CD14-positive monocyte (primary cell): ENCODE data around the gene SPC25. TPM values are rescaled to one million over a fixed set of nuclear protein-coding genes. Genes with fewer than 3 reads are reported as not detected.

Experiments
- DNase-seq, 3 donors: peaks; one replicate each; pipeline ENCODE4 v3.0.0-alpha.2; 2011 to 2022
- H2AFZ ChIP-seq: 2 replicates; pipeline ENCODE4 v1.6.0; 2012; ENCODE audit warnings: mild to moderate bottlenecking, low read depth, low read length, inconsistent platforms; ENCODE audit not compliant: insufficient read depth, poor library complexity, severe bottlenecking
- H3K27ac ChIP-seq, 2 donors: 1 replicate in 1 of 2; 2 replicates in 1 of 2; pipeline ENCODE4 v1.5.1; 2012 to 2013; ENCODE audit warnings: low read length in 2 of 2, control low read depth in 1 of 2, inconsistent platforms in 1 of 2, low read depth in 1 of 2, mild to moderate bottlenecking in 1 of 2
- H3K27me3 ChIP-seq, 2 donors: one replicate each; pipeline versions ENCODE4 v1.6.0 to v1.6.1; 2011 to 2013; ENCODE audit warnings: low read length in 2 of 2; ENCODE audit not compliant: control insufficient read depth in 2 of 2, insufficient read depth in 2 of 2
- H3K36me3 ChIP-seq, 2 donors: replicated peaks in 1 of 2; 1 replicate in 1 of 2; 2 replicates in 1 of 2; pipeline versions ENCODE4 v1.5.1 to v1.6.1; 2012 to 2013; ENCODE audit warnings: low read length in 2 of 2, control low read depth in 1 of 2, inconsistent platforms in 1 of 2, mild to moderate bottlenecking in 1 of 2; ENCODE audit not compliant: insufficient read depth in 2 of 2, control insufficient read depth in 1 of 2
- H3K4me1 ChIP-seq, 2 donors: 1 replicate in 1 of 2; 2 replicates in 1 of 2; pipeline versions ENCODE4 v1.5.1 to v1.6.1; 2012 to 2013; ENCODE audit warnings: low read length in 2 of 2, control low read depth in 1 of 2, inconsistent platforms in 1 of 2, mild to moderate bottlenecking in 1 of 2, moderate library complexity in 1 of 2; ENCODE audit not compliant: insufficient read depth in 2 of 2, control insufficient read depth in 1 of 2
- H3K4me2 ChIP-seq: replicated peaks from 2 replicates; pipeline ENCODE3; 2012; ENCODE audit warnings: low read length, moderate library complexity, mild to moderate bottlenecking; ENCODE audit not compliant: poor library complexity, severe bottlenecking; ENCODE audit errors: extremely low read depth
- H3K4me3 ChIP-seq, 3 experiments: fragments of 200-600 bp in 1 of 3; sonication (generic) in 1 of 3; replicated peaks in 1 of 3; 1 replicate in 2 of 3; 2 replicates in 1 of 3; pipeline ENCODE4 v1.5.1; 2011 to 2013; ENCODE audit warnings: low read length in 3 of 3, mild to moderate bottlenecking in 3 of 3, control low read depth in 2 of 3, low read depth in 2 of 3, inconsistent platforms in 1 of 3, moderate library complexity in 1 of 3
- H3K79me2 ChIP-seq: 2 replicates; pipeline ENCODE4 v1.6.0; 2012; ENCODE audit warnings: mild to moderate bottlenecking, control low read depth, inconsistent platforms, low read length, moderate library complexity; ENCODE audit not compliant: insufficient read depth
- H3K9ac ChIP-seq: 2 replicates; pipeline ENCODE4 v1.6.0; 2017; ENCODE audit warnings: low read length, mild to moderate bottlenecking; ENCODE audit not compliant: insufficient read depth, poor library complexity, severe bottlenecking
- H3K9me3 ChIP-seq, 2 donors: replicated peaks in 1 of 2; 1 replicate in 1 of 2; 2 replicates in 1 of 2; pipeline versions ENCODE4 v1.5.1 to v1.6.1; 2012 to 2013; ENCODE audit warnings: low read length in 2 of 2, control low read depth in 1 of 2; ENCODE audit not compliant: control insufficient read depth in 1 of 2, insufficient read depth in 1 of 2
- H4K20me1 ChIP-seq: 2 replicates; pipeline ENCODE4 v1.6.0; 2012; ENCODE audit warnings: mild to moderate bottlenecking, low read length, control low read depth, moderate library complexity; ENCODE audit not compliant: insufficient read depth
- H3K27ac Mint-ChIP-seq, 7 donors: one replicate each; pipeline ENCODE4 v1.8.0; 2020; ENCODE audit warnings: mild to moderate bottlenecking in 7 of 7, mixed read lengths in 7 of 7, moderate library complexity in 6 of 7, inconsistent platforms in 2 of 7
- H3K27me3 Mint-ChIP-seq, 3 donors: one replicate each; pipeline ENCODE4 v1.8.0; 2021 to 2022; ENCODE audit warnings: low read depth in 3 of 3, mild to moderate bottlenecking in 3 of 3, mixed read lengths in 3 of 3, moderate library complexity in 3 of 3, inconsistent platforms in 1 of 3
- H3K36me3 Mint-ChIP-seq, 2 donors: one replicate each; pipeline ENCODE4 v1.8.0; 2020; ENCODE audit warnings: mixed read lengths in 2 of 2, inconsistent platforms in 1 of 2, mild to moderate bottlenecking in 1 of 2
- H3K4me1 Mint-ChIP-seq: one replicate; pipeline ENCODE4 v1.8.0; 2020; ENCODE audit warnings: mild to moderate bottlenecking, mixed read lengths
- H3K4me3 Mint-ChIP-seq, 2 donors: one replicate each; pipeline ENCODE4 v1.8.0; 2020; ENCODE audit warnings: mild to moderate bottlenecking in 2 of 2, mixed read lengths in 2 of 2, moderate library complexity in 1 of 2
- H3K9me3 Mint-ChIP-seq, 7 donors: one replicate each; pipeline ENCODE4 v1.8.0; 2020 to 2022; ENCODE audit warnings: mixed read lengths in 7 of 7, mild to moderate bottlenecking in 6 of 7, moderate library complexity in 6 of 7, inconsistent platforms in 2 of 7
- WGBS: methylation state at CpG from one replicate; pipeline ENCODE4 v1.1.5; 2013; ENCODE audit warnings: missing lambda C conversion rate; ENCODE audit not compliant: insufficient coverage; 5-methylcytosine and 5-hydroxymethylcytosine counted together
- intact Hi-C, 2 donors: fragments of 100-400 bp; cut with micrococcal nuclease; formaldehyde crosslinking; loops; one replicate each; pipeline versions ENCODE4 v1.15.0 to v1.15.1; 2023
- polyA plus RNA-seq, 3 donors: library from polyadenylated mRNA; depleted of rRNA in 1 of 3; unstranded in 2 of 3; stranded (reverse) in 1 of 3; fragments of 300-500 nt in 2 of 3; fragments of >200 nt in 1 of 3; fragmentation: Illumina TruSeq in 2 of 3; gene quantifications; 1 replicate in 2 of 3; 2 replicates in 1 of 3; pipeline ENCODE4 v1.2.3, GENCODE V29; 2012 to 2021
- TF ChIP-seq, protein P1 (sequence below): fragments of 200-600 bp; IDR thresholded peaks from one replicate; pipeline ENCODE4 v1.8.0; 2022; ENCODE audit warnings: antibody characterized with exemption, mild to moderate bottlenecking

The SPC25 gene
- polyA plus RNA-seq, 3 donors = not detected

- peaks cover 0 to 2% (median 2%) of the 10 kb centered on the region in 3 donors for H3K27me3 Mint-ChIP-seq
- WGBS = 100% methylated on average over 2 of the region's 5 CpGs
- Histone ChIP-seq H3K4me2 (no peak overlapping the region), H3K4me1 (no peaks in the 10 kb centered on the region), H3K79me2 (no peaks in the 10 kb centered on the region), H3K9me3 (no peaks in the 10 kb centered on the region), H4K20me1 (no peaks in the 10 kb centered on the region), H3K36me3 (peaks cover 4 to 16% of the 10 kb centered on the region in 2 donors), H3K9ac (no peak overlapping the region), H3K27ac (no peak overlapping the region), H2AFZ (no peak overlapping the region), H3K4me3 (no peak overlapping the region), H3K27me3 (no peaks in the 10 kb centered on the region)
- no peak overlapping the region for H3K4me3 Mint-ChIP-seq
- intact Hi-C loops = no loop called here
- TF ChIP-seq, protein P1, sequence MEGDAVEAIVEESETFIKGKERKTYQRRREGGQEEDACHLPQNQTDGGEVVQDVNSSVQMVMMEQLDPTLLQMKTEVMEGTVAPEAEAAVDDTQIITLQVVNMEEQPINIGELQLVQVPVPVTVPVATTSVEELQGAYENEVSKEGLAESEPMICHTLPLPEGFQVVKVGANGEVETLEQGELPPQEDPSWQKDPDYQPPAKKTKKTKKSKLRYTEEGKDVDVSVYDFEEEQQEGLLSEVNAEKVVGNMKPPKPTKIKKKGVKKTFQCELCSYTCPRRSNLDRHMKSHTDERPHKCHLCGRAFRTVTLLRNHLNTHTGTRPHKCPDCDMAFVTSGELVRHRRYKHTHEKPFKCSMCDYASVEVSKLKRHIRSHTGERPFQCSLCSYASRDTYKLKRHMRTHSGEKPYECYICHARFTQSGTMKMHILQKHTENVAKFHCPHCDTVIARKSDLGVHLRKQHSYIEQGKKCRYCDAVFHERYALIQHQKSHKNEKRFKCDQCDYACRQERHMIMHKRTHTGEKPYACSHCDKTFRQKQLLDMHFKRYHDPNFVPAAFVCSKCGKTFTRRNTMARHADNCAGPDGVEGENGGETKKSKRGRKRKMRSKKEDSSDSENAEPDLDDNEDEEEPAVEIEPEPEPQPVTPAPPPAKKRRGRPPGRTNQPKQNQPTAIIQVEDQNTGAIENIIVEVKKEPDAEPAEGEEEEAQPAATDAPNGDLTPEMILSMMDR = no peak
- no peaks in the 10 kb centered on the region for H3K4me1 Mint-ChIP-seq
- H3K36me3 Mint-ChIP-seq = peaks cover 35 to 55% of the 10 kb centered on the region in 2 donors
- no peak for DNase-seq
- H3K9me3 Mint-ChIP-seq = peaks cover 0 to 1% (median 0%) of the 10 kb centered on the region in 7 donors
- H3K27ac Mint-ChIP-seq = no peak overlapping the region
Measured at GRCh38 chr2:168854651-168855050, 35.6 kb downstream of the SPC25 start.

DNA sequence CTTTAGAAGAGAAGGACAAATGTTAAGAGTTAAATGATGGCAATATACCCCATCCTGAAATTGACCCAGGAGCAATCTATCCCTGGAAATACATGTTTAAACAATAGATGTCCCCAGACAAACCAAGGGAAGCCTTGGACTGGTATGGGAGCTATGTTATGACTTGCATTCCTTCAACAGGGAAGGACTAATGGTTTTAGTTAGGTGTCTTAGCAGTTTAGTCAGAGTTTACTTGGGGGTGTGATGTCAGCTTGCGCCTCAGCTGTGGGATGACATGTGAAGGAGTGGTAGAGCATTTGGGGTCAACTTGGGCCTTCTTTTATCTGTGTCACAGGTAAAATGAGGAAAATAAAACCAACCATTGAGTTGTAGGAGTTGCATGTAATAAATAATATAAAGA lies 36.8 kb downstream of the SPC25 start:
- no peak overlapping the region for H3K4me3 Mint-ChIP-seq
- Histone ChIP-seq H3K4me1 (no peaks in the 10 kb centered on the region), H3K4me3 (no peak overlapping the region), H3K27ac (no peak overlapping the region), H2AFZ (no peak overlapping the region), H3K9ac (no peak overlapping the region), H3K79me2 (no peaks in the 10 kb centered on the region), H3K4me2 (no peak overlapping the region), H3K9me3 (no peaks in the 10 kb centered on the region), H4K20me1 (no peaks in the 10 kb centered on the region), H3K27me3 (no peaks in the 10 kb centered on the region), H3K36me3 (peaks cover 4 to 11% of the 10 kb centered on the region in 2 donors)
- H3K36me3 Mint-ChIP-seq = peaks cover 30 to 44% of the 10 kb centered on the region in 2 donors
- TF ChIP-seq, protein P1 = no peak
- WGBS = 100% methylated on average over 1 of the region's 1 CpG
- H3K27me3 Mint-ChIP-seq = peaks cover 0 to 2% (median 0%) of the 10 kb centered on the region in 3 donors
- no peak for DNase-seq
- intact Hi-C loops = no loop called here
- no peaks in the 10 kb centered on the region for H3K4me1 Mint-ChIP-seq
- peaks cover 0 to 1% (median 0%) of the 10 kb centered on the region in 7 donors for H3K9me3 Mint-ChIP-seq
- no peak overlapping the region for H3K27ac Mint-ChIP-seq
